GM18870 (cell line): Measurements from ENCODE around the gene OBSL1.

Source experiments
- ATAC-seq: cut with Tn5 transposase; IDR thresholded peaks from one replicate; pipeline ENCODE4 v1.9.1; 2021; ENCODE audit warnings: moderate library complexity; ENCODE audit not compliant: unreplicated experiment

Gene OBSL1

GRCh38 chr2:219571311-219572236 lies at the start of gene OBSL1:
OBSL1 (minus strand) TSS chr2:219571539; CDS start chr2:219571232, 307 bp downstream.
- no peak for ATAC-seq

- ATAC-seq: no peak
These were observed 49.2 kb upstream of the OBSL1 start for GRCh38 chr2:219620546-219620945.

GRCh38 chr2:219619235-219619634 lies 47.9 kb upstream of the OBSL1 start:
- no peak for ATAC-seq

GRCh38 chr2:219618733-219619122 lies 47.4 kb upstream of the OBSL1 start:
- no peak for ATAC-seq

GRCh38 chr2:219616550-219616949 lies 45.2 kb upstream of the OBSL1 start:
- no peak for ATAC-seq

- ATAC-seq: no peak
These were observed 44.6 kb upstream of the OBSL1 start for GRCh38 chr2:219615894-219616293.

GRCh38 chr2:219615036-219615435 lies 43.7 kb upstream of the OBSL1 start:
- no peak for ATAC-seq

GRCh38 chr2:219614076-219614860 lies 42.9 kb upstream of the OBSL1 start:
- no peak for ATAC-seq

GRCh38 chr2:219613461-219614070 lies 42.2 kb upstream of the OBSL1 start:
- ATAC-seq: no peak

GRCh38 chr2:219612577-219613286 lies 41.4 kb upstream of the OBSL1 start:
- ATAC-seq: no peak

GRCh38 chr2:219611866-219612576 lies 40.7 kb upstream of the OBSL1 start:
- no peak for ATAC-seq

- no peak for ATAC-seq
These were observed 40.0 kb upstream of the OBSL1 start for GRCh38 chr2:219611306-219611705.

- no peak for ATAC-seq
These were observed 37.9 kb upstream of the OBSL1 start for GRCh38 chr2:219609149-219609750.

GRCh38 chr2:219608399-219608964 lies 37.1 kb upstream of the OBSL1 start:
- no peak for ATAC-seq

GRCh38 chr2:219607931-219608330 lies 36.6 kb upstream of the OBSL1 start:
- no peak for ATAC-seq

GRCh38 chr2:219605607-219605954 lies 34.2 kb upstream of the OBSL1 start:
- no peak for ATAC-seq

GRCh38 chr2:219603771-219604170 lies 32.4 kb upstream of the OBSL1 start:
- ATAC-seq: no peak

- ATAC-seq: no peak
These were observed 27.2 kb upstream of the OBSL1 start for GRCh38 chr2:219598308-219599078.
